HepG2 (cell line): ENCODE measurements around the gene SCGB2A2. TPM values are rescaled to one million over a fixed set of nuclear protein-coding genes. Genes with fewer than 3 reads are reported as not detected.
A peak's percentile ranks its signal among the peaks of the same experiment; 100 is the strongest.

ENCODE experiments used
- FOXJ3 ChIP-seq: sonication (generic); formaldehyde crosslinking; IDR thresholded peaks from 2 replicates; pipeline ENCODE4 v1.4.0; 2020; ENCODE audit warnings: missing genetic modification reagents, mild to moderate bottlenecking, borderline replicate concordance
- HCFC1 ChIP-seq: fragments of 150-350 bp; IDR thresholded peaks from 2 replicates; pipeline ENCODE4 v1.6.1; 2014; ENCODE audit warnings: low read depth, low read length
- HOXA5 ChIP-seq: sonication (generic); formaldehyde crosslinking; IDR thresholded peaks from 2 replicates; pipeline ENCODE4 v1.4.0; 2020; ENCODE audit warnings: missing genetic modification reagents
- HOXD1 ChIP-seq: sonication (generic); formaldehyde crosslinking; IDR thresholded peaks from 2 replicates; pipeline ENCODE4 v1.5.0; 2020; ENCODE audit warnings: missing genetic modification reagents
- IRX3 ChIP-seq: sonication (generic); formaldehyde crosslinking; IDR thresholded peaks from 2 replicates; pipeline ENCODE4 v1.8.1; 2023; ENCODE audit warnings: mild to moderate bottlenecking, low read depth, missing genetic modification reagents, borderline replicate concordance
- MTERF4 ChIP-seq: sonication (generic); formaldehyde crosslinking; IDR thresholded peaks from 2 replicates; pipeline ENCODE4 v1.8.0; 2023; ENCODE audit warnings: mild to moderate bottlenecking, missing genetic modification reagents
- NKX3-1 ChIP-seq: sonication (generic); formaldehyde crosslinking; IDR thresholded peaks from 2 replicates; pipeline ENCODE4 v1.5.0; 2020; ENCODE audit warnings: missing genetic modification reagents
- NR0B2 ChIP-seq: sonication (generic); formaldehyde crosslinking; IDR thresholded peaks from 2 replicates; pipeline ENCODE4 v1.4.0; 2020; ENCODE audit warnings: mild to moderate bottlenecking, missing genetic modification reagents
- SALL1 ChIP-seq: sonication (generic); formaldehyde crosslinking; IDR thresholded peaks from 2 replicates; pipeline ENCODE4 v1.8.0; 2022; ENCODE audit warnings: mild to moderate bottlenecking, missing genetic modification reagents
- ZBTB43 ChIP-seq: sonication (generic); formaldehyde crosslinking; conservative IDR thresholded peaks from 2 replicates; pipeline ENCODE4 v1.4.0; 2020; ENCODE audit warnings: missing genetic modification reagents
- ZNF180 ChIP-seq: sonication (generic); formaldehyde crosslinking; IDR thresholded peaks from 2 replicates; pipeline ENCODE4 v1.4.0; 2020; ENCODE audit warnings: low read depth, missing genetic modification reagents, borderline replicate concordance
- ZNF431 ChIP-seq: sonication (generic); formaldehyde crosslinking; IDR thresholded peaks from 2 replicates; pipeline ENCODE4 v1.9.0; 2022; ENCODE audit warnings: missing genetic modification reagents, low read depth, mild to moderate bottlenecking, borderline replicate concordance
- ZNF589 ChIP-seq: sonication (generic); formaldehyde crosslinking; conservative IDR thresholded peaks from 2 replicates; pipeline ENCODE4 v1.8.0; 2022; ENCODE audit warnings: mild to moderate bottlenecking, moderate library complexity, missing genetic modification reagents
- ZNF747 ChIP-seq: sonication (generic); formaldehyde crosslinking; IDR thresholded peaks from 2 replicates; pipeline ENCODE4 v1.8.1; 2023; ENCODE audit warnings: missing genetic modification reagents, mild to moderate bottlenecking, borderline replicate concordance
- ZNF841 ChIP-seq: sonication (generic); formaldehyde crosslinking; IDR thresholded peaks from 2 replicates; pipeline ENCODE4 v1.8.1; 2023; ENCODE audit warnings: missing genetic modification reagents, borderline replicate concordance
- polyA plus RNA-seq, 8 experiments: library from polyadenylated mRNA; depleted of rRNA in 3 of 8; stranded (reverse) in 7 of 8; unstranded in 1 of 8; fragments of >200 nt; fragmentation: Illumina TruSeq in 4 of 8; extraction: Trizol in 4 of 8; gene quantifications; 2 replicates each; pipeline versions ENCODE4 v1.2.1 to v1.2.3, GENCODE V29; 2011 to 2016; ENCODE audit warnings: low read depth in 4 of 8, missing spikeins in 1 of 8, mixed read lengths in 1 of 8; ENCODE audit not compliant: insufficient read depth in 1 of 8
- total RNA-seq, 5 experiments: library from RNA; depleted of rRNA; stranded (reverse); fragments of >200 nt; fragmentation: Illumina TruSeq; extraction: Trizol; gene quantifications; 2 replicates each; pipeline ENCODE4 v1.2.3, GENCODE V29; 2016; ENCODE audit warnings: low read depth in 1 of 5
- TF ChIP-seq, protein P1 (sequence below): IDR thresholded peaks from 2 replicates; pipeline ENCODE4 v1.6.1; 2016; ENCODE audit warnings: low read depth, missing genetic modification reagents, missing compliant biosample characterization
- TF ChIP-seq, protein P2 (sequence below): sonication (generic); formaldehyde crosslinking; IDR thresholded peaks from 2 replicates; pipeline ENCODE4 v1.4.0; 2020; ENCODE audit warnings: missing genetic modification reagents, borderline replicate concordance

Gene SCGB2A2
- total and polyA plus RNA-seq, 2 of the 13 experiments (the other 11 are each of a cell fraction or from before 2014, with no cell fraction given) = 0.12 TPM; not detected in 1

DNA sequence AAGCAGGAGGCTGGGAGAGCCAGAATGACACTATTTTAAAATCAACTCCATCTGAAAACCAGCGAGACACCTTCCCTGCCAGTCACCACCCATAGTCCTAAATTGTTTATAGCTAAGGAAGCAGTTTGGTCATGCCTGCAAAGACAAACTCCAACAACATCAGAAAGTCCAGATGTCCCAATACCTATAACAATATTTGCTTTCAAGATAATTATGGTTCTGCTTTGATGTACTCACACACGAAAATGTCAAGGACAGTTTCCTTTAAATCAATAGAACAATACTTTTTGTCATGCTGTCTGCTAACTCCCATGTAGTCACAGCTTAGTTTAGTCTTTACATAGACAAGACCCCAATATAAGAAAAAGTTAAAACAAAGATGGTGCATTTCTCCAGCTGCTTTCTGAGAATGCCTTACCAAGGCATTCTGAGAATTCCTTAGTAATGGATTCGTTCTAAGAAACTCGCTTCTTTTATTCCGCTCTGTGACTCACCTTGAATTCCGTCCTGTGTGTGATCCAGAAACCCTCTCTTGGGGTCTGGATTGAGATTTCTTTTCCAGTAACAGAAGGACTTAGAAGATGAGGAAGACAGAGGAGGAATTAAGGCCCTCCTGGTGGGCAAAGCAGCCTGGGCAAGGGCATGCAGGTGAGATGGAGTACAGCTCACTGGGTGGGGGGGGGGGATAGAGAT lies 9.6 kb upstream of the SCGB2A2 start (continued):
- TF ChIP-seq, protein P1, sequence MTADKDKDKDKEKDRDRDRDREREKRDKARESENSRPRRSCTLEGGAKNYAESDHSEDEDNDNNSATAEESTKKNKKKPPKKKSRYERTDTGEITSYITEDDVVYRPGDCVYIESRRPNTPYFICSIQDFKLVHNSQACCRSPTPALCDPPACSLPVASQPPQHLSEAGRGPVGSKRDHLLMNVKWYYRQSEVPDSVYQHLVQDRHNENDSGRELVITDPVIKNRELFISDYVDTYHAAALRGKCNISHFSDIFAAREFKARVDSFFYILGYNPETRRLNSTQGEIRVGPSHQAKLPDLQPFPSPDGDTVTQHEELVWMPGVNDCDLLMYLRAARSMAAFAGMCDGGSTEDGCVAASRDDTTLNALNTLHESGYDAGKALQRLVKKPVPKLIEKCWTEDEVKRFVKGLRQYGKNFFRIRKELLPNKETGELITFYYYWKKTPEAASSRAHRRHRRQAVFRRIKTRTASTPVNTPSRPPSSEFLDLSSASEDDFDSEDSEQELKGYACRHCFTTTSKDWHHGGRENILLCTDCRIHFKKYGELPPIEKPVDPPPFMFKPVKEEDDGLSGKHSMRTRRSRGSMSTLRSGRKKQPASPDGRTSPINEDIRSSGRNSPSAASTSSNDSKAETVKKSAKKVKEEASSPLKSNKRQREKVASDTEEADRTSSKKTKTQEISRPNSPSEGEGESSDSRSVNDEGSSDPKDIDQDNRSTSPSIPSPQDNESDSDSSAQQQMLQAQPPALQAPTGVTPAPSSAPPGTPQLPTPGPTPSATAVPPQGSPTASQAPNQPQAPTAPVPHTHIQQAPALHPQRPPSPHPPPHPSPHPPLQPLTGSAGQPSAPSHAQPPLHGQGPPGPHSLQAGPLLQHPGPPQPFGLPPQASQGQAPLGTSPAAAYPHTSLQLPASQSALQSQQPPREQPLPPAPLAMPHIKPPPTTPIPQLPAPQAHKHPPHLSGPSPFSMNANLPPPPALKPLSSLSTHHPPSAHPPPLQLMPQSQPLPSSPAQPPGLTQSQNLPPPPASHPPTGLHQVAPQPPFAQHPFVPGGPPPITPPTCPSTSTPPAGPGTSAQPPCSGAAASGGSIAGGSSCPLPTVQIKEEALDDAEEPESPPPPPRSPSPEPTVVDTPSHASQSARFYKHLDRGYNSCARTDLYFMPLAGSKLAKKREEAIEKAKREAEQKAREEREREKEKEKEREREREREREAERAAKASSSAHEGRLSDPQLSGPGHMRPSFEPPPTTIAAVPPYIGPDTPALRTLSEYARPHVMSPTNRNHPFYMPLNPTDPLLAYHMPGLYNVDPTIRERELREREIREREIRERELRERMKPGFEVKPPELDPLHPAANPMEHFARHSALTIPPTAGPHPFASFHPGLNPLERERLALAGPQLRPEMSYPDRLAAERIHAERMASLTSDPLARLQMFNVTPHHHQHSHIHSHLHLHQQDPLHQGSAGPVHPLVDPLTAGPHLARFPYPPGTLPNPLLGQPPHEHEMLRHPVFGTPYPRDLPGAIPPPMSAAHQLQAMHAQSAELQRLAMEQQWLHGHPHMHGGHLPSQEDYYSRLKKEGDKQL (CRISPR knock-in tag) = peak; percentile 91
- TF ChIP-seq MTERF4 (CRISPR knock-in tag) (no peak), ZNF431 (CRISPR knock-in tag) (no peak), SALL1 (peak; percentile 83; the same call in 1 of the 2 replicates), ZNF841 (CRISPR knock-in tag) (no peak), FOXJ3 (CRISPR knock-in tag) (peak; percentile 98), ZNF589 (CRISPR knock-in tag) (no peak), ZNF747 (peak; percentile 59; the same call in 1 of the 2 replicates), HOXA5 (CRISPR knock-in tag) (peak; percentile 80; the same call in 1 of the 2 replicates), NR0B2 (CRISPR knock-in tag) (no peak), ZBTB43 (CRISPR knock-in tag) (peak; percentile 57; the same call in 1 of the 2 replicates), HCFC1 (no peak), HOXD1 (CRISPR knock-in tag) (peak; percentile 68; the same call in 1 of the 2 replicates), ZNF180 (CRISPR knock-in tag) (no peak), NKX3-1 (CRISPR knock-in tag) (0 out of 2 replicates have a peak, but pooled peaks have one; percentile 63), IRX3 (CRISPR knock-in tag) (no peak)
- TF ChIP-seq, protein P2, sequence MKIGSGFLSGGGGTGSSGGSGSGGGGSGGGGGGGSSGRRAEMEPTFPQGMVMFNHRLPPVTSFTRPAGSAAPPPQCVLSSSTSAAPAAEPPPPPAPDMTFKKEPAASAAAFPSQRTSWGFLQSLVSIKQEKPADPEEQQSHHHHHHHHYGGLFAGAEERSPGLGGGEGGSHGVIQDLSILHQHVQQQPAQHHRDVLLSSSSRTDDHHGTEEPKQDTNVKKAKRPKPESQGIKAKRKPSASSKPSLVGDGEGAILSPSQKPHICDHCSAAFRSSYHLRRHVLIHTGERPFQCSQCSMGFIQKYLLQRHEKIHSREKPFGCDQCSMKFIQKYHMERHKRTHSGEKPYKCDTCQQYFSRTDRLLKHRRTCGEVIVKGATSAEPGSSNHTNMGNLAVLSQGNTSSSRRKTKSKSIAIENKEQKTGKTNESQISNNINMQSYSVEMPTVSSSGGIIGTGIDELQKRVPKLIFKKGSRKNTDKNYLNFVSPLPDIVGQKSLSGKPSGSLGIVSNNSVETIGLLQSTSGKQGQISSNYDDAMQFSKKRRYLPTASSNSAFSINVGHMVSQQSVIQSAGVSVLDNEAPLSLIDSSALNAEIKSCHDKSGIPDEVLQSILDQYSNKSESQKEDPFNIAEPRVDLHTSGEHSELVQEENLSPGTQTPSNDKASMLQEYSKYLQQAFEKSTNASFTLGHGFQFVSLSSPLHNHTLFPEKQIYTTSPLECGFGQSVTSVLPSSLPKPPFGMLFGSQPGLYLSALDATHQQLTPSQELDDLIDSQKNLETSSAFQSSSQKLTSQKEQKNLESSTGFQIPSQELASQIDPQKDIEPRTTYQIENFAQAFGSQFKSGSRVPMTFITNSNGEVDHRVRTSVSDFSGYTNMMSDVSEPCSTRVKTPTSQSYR (CRISPR knock-in tag) = no peak; the same call in 1 of the 2 replicates
